H1 (cell line): ENCODE results near the gene TCEA3. TPM values are rescaled to one million over a fixed set of nuclear protein-coding genes. Genes with fewer than 3 reads are reported as not detected.

ENCODE experiments used
- ASH2L ChIP-seq: fragments of 200-600, 300-600 bp; sonication (generic); IDR thresholded peaks from one replicate; pipeline ENCODE4 v1.7.1; 2017; ENCODE audit warnings: low read length
- BACH1 ChIP-seq: IDR thresholded peaks from 2 replicates; pipeline ENCODE4 v1.6.1; 2012; ENCODE audit warnings: low read length, improper control_type of control experiment
- BCL11A ChIP-seq, 2 experiments: IDR thresholded peaks; one replicate each; pipeline ENCODE4 v1.6.1; 2011; ENCODE audit warnings: low read depth in 2 of 2, low read length in 2 of 2, mild to moderate bottlenecking in 2 of 2
- CBX5 ChIP-seq: fragments of 300-800, 300-1000 bp; sonication (generic); IDR thresholded peaks from 2 replicates; pipeline ENCODE4 v1.7.1; 2016; ENCODE audit warnings: antibody characterized with exemption, low read length, low read depth
- CBX8 ChIP-seq: fragments of 300-800, 300-1000 bp; sonication (generic); IDR thresholded peaks from 2 replicates; pipeline ENCODE4 v1.7.1; 2016; ENCODE audit warnings: low read depth, low read length, borderline replicate concordance
- CHD2 ChIP-seq: IDR thresholded peaks from 2 replicates; pipeline ENCODE4 v1.6.1; 2012; ENCODE audit warnings: low read length, improper control_type of control experiment
- GTF2F1 ChIP-seq: IDR thresholded peaks from 2 replicates; pipeline ENCODE4 v1.6.1; 2012; ENCODE audit warnings: low read depth, low read length, improper control_type of control experiment, borderline replicate concordance
- HDAC2 ChIP-seq, 2 experiments: fragments of 300-600 bp in 1 of 2; sonication (generic) in 1 of 2; IDR thresholded peaks; 2 replicates each; pipeline ENCODE4 v1.6.1; 2011 to 2012; ENCODE audit warnings: low read depth in 2 of 2, low read length in 2 of 2, mild to moderate bottlenecking in 2 of 2, moderate library complexity in 2 of 2, borderline replicate concordance in 1 of 2, inconsistent platforms in 1 of 2
- JUN ChIP-seq: IDR thresholded peaks from 2 replicates; pipeline ENCODE4 v1.6.1; 2011; ENCODE audit warnings: low read depth, mild to moderate bottlenecking, improper control_type of control experiment, low read length
- JUND ChIP-seq: IDR thresholded peaks from 2 replicates; pipeline ENCODE4 v1.6.1; 2011; ENCODE audit warnings: mild to moderate bottlenecking, improper control_type of control experiment, low read length
- KDM1A ChIP-seq: fragments of 200-600, 300-600 bp; sonication (generic); IDR thresholded peaks from 2 replicates; pipeline ENCODE4 v1.7.1; 2016; ENCODE audit warnings: mild to moderate bottlenecking, low read length, borderline replicate concordance
- KDM4A ChIP-seq: IDR thresholded peaks from one replicate; pipeline ENCODE4 v1.7.1; 2012; ENCODE audit warnings: low read depth, mild to moderate bottlenecking, moderate library complexity, low read length, inconsistent platforms; ENCODE audit not compliant: severe bottlenecking
- NRF1 ChIP-seq: IDR thresholded peaks from 2 replicates; pipeline ENCODE4 v1.6.1; 2011; ENCODE audit warnings: mild to moderate bottlenecking, low read depth, low read length, improper control_type of control experiment
- POU5F1 ChIP-seq: IDR thresholded peaks from 2 replicates; pipeline ENCODE4 v1.6.1; 2011; ENCODE audit warnings: low read depth, mild to moderate bottlenecking, low read length, moderate library complexity
- RBBP5 ChIP-seq: IDR thresholded peaks from 2 replicates; pipeline ENCODE4 v1.7.1; 2012; ENCODE audit warnings: low read depth, mild to moderate bottlenecking, inconsistent platforms, low read length, moderate library complexity, borderline replicate concordance
- SP1 ChIP-seq: IDR thresholded peaks from 2 replicates; pipeline ENCODE4 v1.6.1; 2011; ENCODE audit warnings: low read depth, low read length
- SP4 ChIP-seq: IDR thresholded peaks from 2 replicates; pipeline ENCODE4 v1.6.1; 2012; ENCODE audit warnings: low read length, inconsistent platforms
- SUZ12 ChIP-seq: fragments of 200-600 bp; sonication (generic); IDR thresholded peaks from 2 replicates; pipeline ENCODE4 v1.6.1; 2012; ENCODE audit warnings: mild to moderate bottlenecking, inconsistent platforms, low read length, moderate library complexity, mixed read lengths
- TAF1 ChIP-seq: IDR thresholded peaks from 2 replicates; pipeline ENCODE4 v1.6.1; 2011; ENCODE audit warnings: mild to moderate bottlenecking, low read depth, low read length
- YY1 ChIP-seq: IDR thresholded peaks from 2 replicates; pipeline ENCODE4 v1.6.1; 2011; ENCODE audit warnings: low read depth, mild to moderate bottlenecking, low read length
- polyA plus RNA-seq, 7 experiments: library from polyadenylated mRNA; depleted of rRNA in 3 of 7; stranded (reverse) in 5 of 7; unstranded in 2 of 7; fragments of >200 nt in 5 of 7; fragments of 200-250 nt in 2 of 7; gene quantifications; 1 replicate in 5 of 7; 2 replicates in 1 of 7; 4 replicates in 1 of 7; pipeline versions ENCODE4 v1.2.1 to v1.2.3, GENCODE V29; 2011 to 2013; ENCODE audit warnings: missing spikeins in 2 of 7, mixed read lengths in 2 of 7
- total RNA-seq: library from RNA; stranded (reverse); fragmentation: NEBNext Ultra II Directional; extraction: Animal tissue kit (Norgen Biotek cat#: 25700); gene quantifications from 2 replicates; pipeline ENCODE4 v1.2.1, GENCODE V29; 2021
- TF ChIP-seq, protein P1 (sequence below): IDR thresholded peaks from 2 replicates; pipeline ENCODE4 v1.6.1; 2012; ENCODE audit warnings: low read length, inconsistent platforms
- TF ChIP-seq, protein P2 (sequence below): IDR thresholded peaks from 2 replicates; pipeline ENCODE4 v1.6.1; 2012; ENCODE audit warnings: inconsistent platforms

Gene TCEA3
- total and polyA plus RNA-seq, 2 of the 8 experiments (the other 6 are each of a cell fraction or from before 2014, with no cell fraction given): 0.08 TPM; not detected in 1

DNA sequence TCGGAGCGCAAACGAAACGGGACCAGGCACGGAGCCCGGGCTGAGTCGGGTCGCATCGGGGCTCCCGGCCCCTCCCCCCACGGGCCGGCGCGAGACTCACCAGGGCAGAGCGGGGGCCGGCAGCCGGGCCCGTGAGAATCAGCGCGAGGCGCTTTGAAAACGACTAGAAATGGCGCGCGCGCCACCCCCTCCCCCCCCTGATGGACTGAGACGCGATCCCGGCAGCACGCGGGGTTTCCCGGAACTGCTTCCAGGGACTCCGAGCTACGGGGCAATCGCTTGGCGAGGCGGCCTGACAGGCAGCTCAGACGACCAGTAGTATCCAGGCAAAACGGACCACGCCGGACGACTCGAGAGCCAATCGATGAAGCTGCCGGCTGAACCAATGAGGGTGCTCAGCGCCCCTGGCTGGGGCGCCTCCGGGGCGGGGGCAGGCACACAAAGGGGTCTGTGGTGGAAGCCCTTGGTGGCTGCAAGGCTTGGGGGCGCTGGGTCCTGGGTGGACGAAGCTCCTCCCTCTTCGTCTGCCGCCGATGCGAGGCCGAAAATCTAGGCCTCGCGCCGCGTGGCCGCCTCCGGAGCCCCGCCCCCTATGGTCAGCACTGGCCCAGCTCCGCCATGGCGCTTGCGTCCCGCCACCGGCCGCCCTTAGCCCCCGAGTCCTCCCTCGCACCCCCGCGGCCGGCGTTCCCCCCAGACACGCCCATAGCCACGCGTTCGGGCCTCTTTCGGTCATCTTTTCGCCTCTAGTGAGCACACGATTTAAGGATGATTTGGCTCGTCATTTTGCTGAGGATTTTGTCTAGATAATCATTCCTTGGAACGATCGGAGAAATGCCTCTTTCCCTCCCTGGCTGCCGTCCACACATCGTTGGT lies 80.2 kb downstream of the TCEA3 start, which contains the start of gene HNRNPR (continued):
- TF ChIP-seq CBX5 (no peak), HDAC2 (IDR thresholded peaks at IDR 0.05; ENCODE audit: borderline replicate concordance in 1 of 2, low read depth in 2 of 2, low read length in 2 of 2) (peak; percentile 71 to 72; a peak in 2 of 4 replicates), RBBP5 (no peak), JUN (no peak), YY1 (peak; percentile 82; the same call in 1 of the 2 replicates), SUZ12 (peak; percentile 30; the same call in 1 of the 2 replicates), KDM4A (peak; percentile 82), KDM1A (no peak), TAF1 (peak; percentile 88), CBX8 (no peak), BCL11A (IDR thresholded peaks at IDR 0.05; ENCODE audit: low read depth in 2 of 2, low read length in 2 of 2) (no peak), CHD2 (peak; percentile 83), SP1 (peak; percentile 94), SP4 (peak; percentile 25; the same call in 1 of the 2 replicates), JUND (no peak), POU5F1 (no peak), ASH2L (peak; percentile 76), GTF2F1 (0 out of 2 replicates have a peak, but pooled peaks have one; percentile 47), NRF1 (no peak), BACH1 (peak; percentile 84)
- TF ChIP-seq, protein P1, sequence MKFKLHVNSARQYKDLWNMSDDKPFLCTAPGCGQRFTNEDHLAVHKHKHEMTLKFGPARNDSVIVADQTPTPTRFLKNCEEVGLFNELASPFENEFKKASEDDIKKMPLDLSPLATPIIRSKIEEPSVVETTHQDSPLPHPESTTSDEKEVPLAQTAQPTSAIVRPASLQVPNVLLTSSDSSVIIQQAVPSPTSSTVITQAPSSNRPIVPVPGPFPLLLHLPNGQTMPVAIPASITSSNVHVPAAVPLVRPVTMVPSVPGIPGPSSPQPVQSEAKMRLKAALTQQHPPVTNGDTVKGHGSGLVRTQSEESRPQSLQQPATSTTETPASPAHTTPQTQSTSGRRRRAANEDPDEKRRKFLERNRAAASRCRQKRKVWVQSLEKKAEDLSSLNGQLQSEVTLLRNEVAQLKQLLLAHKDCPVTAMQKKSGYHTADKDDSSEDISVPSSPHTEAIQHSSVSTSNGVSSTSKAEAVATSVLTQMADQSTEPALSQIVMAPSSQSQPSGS: no peak
- TF ChIP-seq, protein P2, sequence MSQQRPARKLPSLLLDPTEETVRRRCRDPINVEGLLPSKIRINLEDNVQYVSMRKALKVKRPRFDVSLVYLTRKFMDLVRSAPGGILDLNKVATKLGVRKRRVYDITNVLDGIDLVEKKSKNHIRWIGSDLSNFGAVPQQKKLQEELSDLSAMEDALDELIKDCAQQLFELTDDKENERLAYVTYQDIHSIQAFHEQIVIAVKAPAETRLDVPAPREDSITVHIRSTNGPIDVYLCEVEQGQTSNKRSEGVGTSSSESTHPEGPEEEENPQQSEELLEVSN: peak; percentile 66; the same call in 1 of the 2 replicates
